GM12801 (cell line): ENCODE results near the gene EVL.

Experiments used
- CTCF ChIP-seq: IDR thresholded peaks from one replicate; pipeline ENCODE4 v1.5.1; 2011; ENCODE audit warnings: control low read depth; ENCODE audit not compliant: insufficient read length; ENCODE audit errors: extremely low read depth

Gene EVL

DNA sequence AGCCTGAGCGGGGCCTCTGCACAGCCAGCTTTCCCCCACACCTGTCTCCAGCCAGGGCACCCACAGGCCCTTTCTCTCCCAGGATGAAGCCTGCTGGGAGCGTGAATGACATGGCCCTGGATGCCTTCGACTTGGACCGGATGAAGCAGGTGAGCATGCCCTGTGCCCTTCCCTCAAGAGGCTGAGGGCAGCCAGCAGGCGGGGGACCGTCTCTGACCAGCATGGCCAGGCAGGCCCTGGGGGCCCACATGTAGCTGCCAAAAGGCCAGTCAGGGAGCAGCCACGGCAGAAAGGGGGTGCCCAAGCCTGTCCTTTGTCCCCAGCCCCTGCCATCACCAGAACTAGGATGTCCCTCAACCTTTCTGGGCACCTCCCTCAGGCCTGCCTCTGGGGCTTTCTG, 75.9 kb downstream of the EVL start:
- TF ChIP-seq CTCF: no peak

DNA sequence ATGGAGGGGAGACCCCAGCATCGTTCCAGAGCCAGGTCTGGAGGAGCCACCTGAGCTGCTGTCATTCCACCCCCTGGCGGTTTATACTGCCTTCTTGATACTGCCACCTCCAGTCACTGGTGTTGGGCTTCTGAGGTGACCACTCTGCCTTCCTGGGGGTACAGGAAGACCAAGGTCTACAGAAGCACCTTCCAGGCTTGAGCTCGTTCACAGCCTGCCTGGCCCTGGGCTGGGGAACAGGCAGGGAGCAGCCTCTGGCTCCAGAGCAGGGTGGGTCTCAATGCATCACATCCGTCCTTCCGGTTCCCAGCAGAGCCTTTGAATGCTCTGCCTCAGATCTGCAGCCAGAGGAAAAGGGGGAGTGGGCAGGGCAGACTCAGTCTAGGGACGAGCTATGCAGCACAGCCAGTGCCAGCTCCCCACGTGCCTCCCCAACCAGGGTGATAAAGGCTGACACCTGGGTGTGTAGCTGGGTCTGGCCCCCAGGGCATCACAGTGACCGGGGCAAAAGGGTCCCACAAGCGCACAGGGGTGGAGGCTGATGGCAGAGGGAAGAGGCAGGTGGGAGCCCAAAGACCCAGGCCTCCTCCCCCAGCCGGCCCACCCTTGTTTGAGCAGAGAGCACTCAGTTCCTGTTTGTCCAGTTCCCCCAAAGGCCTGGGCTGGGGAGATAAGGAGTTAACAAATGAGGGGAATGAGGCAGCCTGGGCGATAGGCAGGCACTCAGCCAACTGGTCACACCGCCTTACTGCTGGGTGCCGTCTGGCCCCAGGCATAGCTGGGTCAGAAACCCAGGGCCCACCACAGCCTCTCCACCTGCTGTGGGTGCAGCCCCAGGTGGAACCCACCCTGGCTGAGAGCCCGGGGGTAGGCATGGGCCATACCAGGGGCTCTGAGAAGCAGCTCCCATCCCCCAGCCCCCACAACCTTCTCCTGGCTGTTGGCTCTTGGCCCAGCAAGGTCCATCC, 77.1 kb downstream of the EVL start:
- no peak for TF ChIP-seq CTCF

GRCh38 chr14:100143523-100143922, 78.3 kb downstream of the EVL start:
- no peak for TF ChIP-seq CTCF

GRCh38 chr14:100143934-100144333, 78.7 kb downstream of the EVL start:
- no peak for TF ChIP-seq CTCF

DNA sequence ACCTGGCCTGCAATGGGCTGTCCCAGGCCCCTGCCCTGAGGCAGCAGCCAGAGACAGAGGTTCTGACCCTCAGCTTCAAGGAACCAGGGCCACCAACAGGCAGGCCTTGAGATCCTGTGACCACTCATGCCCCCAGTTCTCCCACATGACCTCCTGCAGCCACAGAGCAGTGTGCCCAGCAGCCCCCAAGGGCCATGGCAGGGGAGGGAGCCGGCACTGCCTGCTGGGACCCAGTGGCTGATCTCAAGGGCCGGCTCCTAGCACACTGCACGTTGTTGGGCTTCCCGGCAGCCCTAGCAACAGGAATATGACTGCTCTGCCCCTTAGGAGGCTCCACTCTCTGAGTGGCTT, 79.4 kb downstream of the EVL start:
- no peak for TF ChIP-seq CTCF

DNA sequence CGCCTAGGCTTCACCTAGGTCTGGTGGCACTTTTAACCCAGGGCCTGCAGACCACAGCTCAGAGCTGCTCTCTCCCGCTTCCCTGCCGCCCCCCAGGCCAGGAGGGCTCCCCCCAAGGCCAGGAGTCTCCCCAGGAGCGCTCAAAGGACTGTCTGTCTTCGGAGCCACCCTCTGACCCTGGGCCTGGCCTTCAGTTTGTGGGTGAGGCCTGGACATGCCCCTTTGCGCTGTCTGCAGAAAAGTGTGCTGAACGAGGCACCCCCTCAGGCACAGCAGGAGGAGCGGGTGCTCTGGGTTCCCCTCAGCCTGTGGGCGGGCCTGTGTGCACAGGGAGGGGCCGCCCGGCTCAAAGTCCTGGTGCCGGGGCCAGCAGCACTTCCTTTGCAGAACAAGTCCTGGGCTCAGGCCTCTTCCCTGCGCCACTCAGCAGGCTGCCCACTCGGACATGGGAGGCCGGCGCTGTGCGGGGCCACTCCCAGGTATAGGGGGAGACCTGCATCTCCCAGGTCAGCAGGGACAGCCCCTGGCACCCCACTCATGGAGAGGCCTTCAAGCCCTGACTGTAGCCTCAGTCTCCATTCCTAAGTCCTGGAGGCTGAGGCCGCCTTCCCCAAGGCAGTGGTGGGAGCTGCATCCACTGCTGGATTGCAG, 79.9 kb downstream of the EVL start:
- no peak for TF ChIP-seq CTCF

DNA sequence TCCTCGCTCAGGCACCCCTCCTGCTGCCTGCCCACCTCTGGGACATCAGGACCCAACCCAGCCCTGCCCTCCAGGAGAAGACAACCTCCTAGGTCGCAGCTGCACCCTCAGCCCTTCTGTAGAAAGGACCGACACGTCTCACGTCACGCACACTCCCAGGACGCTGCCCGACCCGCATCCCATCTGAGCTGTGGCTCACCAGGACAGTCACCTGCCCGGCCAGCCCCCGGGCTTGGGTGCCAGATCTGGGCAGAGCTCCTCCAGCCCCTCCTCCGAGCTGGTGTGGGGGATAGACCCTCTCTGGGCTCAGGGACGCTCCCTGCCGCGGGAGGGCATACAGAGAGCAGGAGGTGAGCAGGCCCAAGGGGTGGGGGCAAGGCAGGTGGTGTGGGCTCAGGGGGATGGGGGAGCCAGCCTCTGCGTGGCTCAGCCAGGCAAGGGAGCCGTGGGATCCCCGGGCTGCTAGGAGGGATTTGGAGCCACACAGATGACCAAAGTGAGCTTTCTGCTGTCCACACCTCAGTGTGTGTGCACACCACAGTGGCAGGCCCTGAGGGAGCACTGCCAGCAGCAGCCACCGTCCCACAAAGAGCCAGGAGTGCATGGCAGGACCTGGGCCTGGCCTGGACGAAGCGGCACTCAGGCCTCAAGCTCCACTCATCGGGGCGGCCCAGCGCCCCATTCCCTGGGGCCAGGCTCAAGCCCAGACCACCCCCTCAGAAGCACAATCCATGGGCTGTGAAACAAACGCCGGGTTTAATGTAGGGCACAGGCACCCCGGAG, 80.7 kb downstream of the EVL start:
- no peak for TF ChIP-seq CTCF
